ENCODE results near the gene TANGO6.

DNA sequence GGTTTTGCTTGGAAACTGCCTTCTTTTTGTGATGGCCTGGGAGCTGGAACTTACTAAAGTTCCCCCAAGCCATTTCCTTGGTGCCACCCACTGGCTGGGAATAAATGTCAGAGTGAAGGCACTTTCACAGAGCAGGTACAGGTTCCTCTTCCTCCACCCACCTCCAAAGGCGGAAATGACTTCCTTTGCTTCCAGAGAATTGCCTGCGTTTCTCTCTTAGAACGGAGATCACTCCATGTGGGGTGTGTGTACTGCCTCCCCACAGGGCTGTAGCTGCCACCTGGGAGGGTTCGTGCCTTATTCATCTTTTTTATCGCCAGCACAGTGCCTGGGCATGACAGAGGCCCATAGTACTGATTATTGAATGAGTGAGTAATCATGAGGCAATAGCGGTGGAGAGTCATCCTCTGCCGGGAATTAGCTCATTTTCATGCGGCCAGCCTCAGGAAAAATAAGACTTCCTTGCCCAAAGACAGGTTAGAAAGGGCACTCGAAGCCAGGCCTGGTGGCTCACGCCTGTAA lies 229.9 kb downstream of the TANGO6 start:
- TF ChIP-seq, protein P1, sequence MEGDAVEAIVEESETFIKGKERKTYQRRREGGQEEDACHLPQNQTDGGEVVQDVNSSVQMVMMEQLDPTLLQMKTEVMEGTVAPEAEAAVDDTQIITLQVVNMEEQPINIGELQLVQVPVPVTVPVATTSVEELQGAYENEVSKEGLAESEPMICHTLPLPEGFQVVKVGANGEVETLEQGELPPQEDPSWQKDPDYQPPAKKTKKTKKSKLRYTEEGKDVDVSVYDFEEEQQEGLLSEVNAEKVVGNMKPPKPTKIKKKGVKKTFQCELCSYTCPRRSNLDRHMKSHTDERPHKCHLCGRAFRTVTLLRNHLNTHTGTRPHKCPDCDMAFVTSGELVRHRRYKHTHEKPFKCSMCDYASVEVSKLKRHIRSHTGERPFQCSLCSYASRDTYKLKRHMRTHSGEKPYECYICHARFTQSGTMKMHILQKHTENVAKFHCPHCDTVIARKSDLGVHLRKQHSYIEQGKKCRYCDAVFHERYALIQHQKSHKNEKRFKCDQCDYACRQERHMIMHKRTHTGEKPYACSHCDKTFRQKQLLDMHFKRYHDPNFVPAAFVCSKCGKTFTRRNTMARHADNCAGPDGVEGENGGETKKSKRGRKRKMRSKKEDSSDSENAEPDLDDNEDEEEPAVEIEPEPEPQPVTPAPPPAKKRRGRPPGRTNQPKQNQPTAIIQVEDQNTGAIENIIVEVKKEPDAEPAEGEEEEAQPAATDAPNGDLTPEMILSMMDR (conservative IDR thresholded peaks at IDR 0.05; ENCODE audit: low read depth, low read length) = no peak
- TF ChIP-seq EZH2 (IDR thresholded peaks at IDR 0.05; ENCODE audit: borderline replicate concordance, low read depth, low read length, poor library complexity, severe bottlenecking) = no peak
